ENCODE measurements around the gene HOXD3. TPM values are rescaled to one million over a fixed set of nuclear protein-coding genes. Genes with fewer than 3 reads are reported as not detected.

The HOXD3 gene
- total RNA-seq, 1 donor from 2014 or later = not detected

DNA sequence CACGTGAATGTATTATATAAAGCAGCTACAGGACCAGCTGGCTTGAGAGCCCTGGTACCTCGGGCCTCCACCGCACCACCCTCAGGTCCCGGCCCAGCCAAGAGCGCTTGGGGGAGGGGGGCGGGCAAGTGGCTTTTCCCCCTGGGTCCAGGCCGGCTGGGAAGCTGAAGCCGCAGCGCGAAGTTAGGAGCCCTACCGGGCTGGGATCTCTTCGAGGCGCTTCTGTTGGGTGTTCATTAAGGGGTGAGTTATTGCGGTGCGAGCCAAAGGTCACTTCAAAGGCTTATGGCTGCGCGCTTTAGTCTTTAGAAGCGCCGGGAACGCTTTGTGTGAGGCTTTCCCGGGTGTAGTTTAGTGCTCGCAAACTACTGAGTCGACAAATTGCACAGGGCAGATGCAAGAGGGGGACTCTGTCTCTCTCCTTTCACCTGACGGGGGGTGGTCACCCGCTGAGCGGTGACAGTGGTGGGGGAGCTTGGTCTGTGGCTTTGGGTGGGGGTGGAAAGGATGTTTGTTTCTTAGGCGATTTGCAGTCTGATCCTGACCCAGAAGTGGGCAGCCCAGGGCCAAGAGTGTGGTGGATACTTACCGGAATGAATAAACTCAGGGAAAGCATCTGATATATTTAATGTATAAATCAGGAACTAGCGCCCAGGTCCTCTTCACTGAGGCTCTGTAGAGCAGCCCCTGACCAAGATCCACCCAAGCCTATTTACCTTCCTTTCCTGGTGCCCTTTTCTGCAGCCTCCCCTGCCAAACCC lies 6.0 kb downstream of the HOXD3 start:
- H3K9me3 Mint-ChIP-seq (ENCODE audit: low read depth) = peaks cover 7% of the 10 kb centered on the region
- H3K4me3 Mint-ChIP-seq (ENCODE audit: unreplicated experiment) = no peak overlapping the region
- peaks cover 12% of the 10 kb centered on the region for H3K36me3 Mint-ChIP-seq (ENCODE audit: low read depth)
- no peak overlapping the region for H3K27ac Mint-ChIP-seq (ENCODE audit: unreplicated experiment)
- peaks cover 3% of the 10 kb centered on the region for H3K4me1 Mint-ChIP-seq (ENCODE audit: low read depth)
- H3K27me3 Mint-ChIP-seq (ENCODE audit: low read depth) = peaks cover 86% of the 10 kb centered on the region
- TF ChIP-seq, protein P1, sequence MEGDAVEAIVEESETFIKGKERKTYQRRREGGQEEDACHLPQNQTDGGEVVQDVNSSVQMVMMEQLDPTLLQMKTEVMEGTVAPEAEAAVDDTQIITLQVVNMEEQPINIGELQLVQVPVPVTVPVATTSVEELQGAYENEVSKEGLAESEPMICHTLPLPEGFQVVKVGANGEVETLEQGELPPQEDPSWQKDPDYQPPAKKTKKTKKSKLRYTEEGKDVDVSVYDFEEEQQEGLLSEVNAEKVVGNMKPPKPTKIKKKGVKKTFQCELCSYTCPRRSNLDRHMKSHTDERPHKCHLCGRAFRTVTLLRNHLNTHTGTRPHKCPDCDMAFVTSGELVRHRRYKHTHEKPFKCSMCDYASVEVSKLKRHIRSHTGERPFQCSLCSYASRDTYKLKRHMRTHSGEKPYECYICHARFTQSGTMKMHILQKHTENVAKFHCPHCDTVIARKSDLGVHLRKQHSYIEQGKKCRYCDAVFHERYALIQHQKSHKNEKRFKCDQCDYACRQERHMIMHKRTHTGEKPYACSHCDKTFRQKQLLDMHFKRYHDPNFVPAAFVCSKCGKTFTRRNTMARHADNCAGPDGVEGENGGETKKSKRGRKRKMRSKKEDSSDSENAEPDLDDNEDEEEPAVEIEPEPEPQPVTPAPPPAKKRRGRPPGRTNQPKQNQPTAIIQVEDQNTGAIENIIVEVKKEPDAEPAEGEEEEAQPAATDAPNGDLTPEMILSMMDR (IDR thresholded peaks at IDR 0.05) = no peak
- DNase-seq (ENCODE audit: low spot score) = no peak

DNA sequence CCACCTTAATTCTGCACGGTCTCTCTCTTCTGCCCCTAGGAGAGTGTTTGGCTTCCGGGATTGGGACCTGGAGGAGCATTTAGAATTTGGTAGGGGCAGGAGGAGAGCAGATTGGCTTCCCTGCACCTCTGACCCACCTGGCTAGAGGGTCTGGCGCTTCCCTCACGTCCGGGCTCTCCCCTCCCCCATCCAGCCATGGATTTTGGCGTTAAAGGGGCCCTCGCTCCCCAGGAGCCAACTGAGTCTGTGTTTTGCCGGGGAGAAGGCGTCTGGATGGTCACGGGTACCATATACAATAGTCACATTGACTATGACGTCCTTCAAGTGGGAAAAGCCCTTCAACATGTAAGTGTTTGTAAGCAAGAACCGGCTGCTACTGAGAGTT lies 6.6 kb downstream of the HOXD3 start:
- H3K4me3 Mint-ChIP-seq (ENCODE audit: unreplicated experiment) = no peak overlapping the region
- TF ChIP-seq, protein P1 (IDR thresholded peaks at IDR 0.05) = no peak
- H3K36me3 Mint-ChIP-seq (ENCODE audit: low read depth) = peaks cover 10% of the 10 kb centered on the region

DNA sequence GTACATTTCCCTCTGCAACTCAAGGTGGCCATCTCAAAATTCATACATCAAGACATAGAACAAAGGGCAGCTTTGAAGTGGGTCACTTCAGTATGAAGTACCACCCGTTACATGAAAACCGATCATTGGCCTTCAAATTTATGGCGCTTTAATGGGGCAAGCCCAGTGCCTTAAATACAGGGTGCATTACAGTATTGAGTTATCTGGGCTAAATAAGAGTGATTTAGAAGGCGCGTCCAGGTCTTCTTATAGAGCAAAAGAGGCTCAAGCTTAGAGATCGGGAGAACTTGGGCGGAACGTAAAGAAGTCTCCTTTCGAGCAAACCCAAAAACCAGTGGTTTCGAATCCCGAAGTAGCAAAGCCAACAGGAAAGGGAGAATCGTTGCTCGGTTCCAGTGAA lies 7.1 kb downstream of the HOXD3 start:
- peaks cover 10% of the 10 kb centered on the region for H3K36me3 Mint-ChIP-seq (ENCODE audit: low read depth)
- TF ChIP-seq, protein P1 (IDR thresholded peaks at IDR 0.05) = no peak
- H3K4me3 Mint-ChIP-seq (ENCODE audit: unreplicated experiment) = no peak overlapping the region
- no peaks in the 10 kb centered on the region for H3K4me1 Mint-ChIP-seq (ENCODE audit: low read depth)
- peaks cover 7% of the 10 kb centered on the region for H3K9me3 Mint-ChIP-seq (ENCODE audit: low read depth)
- peaks cover 81% of the 10 kb centered on the region for H3K27me3 Mint-ChIP-seq (ENCODE audit: low read depth)
- no peak for DNase-seq (ENCODE audit: low spot score)
- H3K27ac Mint-ChIP-seq (ENCODE audit: unreplicated experiment) = no peak overlapping the region

More for the DNA sequence above, 6.6 kb downstream of the HOXD3 start:
- peaks cover 7% of the 10 kb centered on the region for H3K9me3 Mint-ChIP-seq (ENCODE audit: low read depth)
- no peak overlapping the region for H3K27ac Mint-ChIP-seq (ENCODE audit: unreplicated experiment)
- H3K27me3 Mint-ChIP-seq (ENCODE audit: low read depth) = peaks cover 81% of the 10 kb centered on the region
- no peak for DNase-seq (ENCODE audit: low spot score)
- H3K4me1 Mint-ChIP-seq (ENCODE audit: low read depth) = no peaks in the 10 kb centered on the region

DNA sequence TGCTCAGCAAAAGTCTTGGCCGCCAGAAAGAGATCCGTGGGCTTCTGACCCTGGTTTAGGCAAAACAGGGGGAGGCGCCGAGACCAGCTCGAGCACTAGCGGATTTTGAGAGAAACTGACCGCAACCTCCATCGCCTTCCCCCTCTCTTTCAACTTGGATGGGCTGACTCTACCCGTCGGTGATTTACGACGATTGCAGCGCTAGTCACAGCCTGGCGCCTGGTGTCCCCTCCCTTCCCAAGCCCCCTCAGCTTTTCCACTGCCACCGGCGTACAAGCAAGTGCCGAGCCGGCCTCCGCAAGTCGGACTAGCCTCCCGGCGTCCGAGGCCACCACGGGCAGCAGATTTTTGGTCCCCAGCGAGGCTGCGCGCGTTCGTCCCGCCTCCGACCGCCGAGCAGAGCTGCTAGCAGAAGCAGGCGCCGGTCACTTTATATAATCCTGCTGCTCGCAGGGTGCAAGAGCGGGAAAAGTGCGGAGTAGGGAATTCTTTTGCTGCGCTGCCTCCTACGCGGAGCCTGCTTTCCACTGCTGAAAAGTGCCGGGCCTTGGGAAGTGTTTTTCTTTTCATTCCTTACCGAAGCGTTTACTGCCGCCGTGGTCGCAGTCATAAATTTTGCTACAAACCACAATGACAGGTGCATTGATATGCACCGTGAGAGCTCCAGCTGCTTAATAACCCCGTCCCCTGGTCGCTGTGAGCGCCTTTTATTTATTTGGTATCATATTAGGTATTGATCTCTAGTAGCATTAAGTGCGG lies 7.7 kb downstream of the HOXD3 start:
- H3K36me3 Mint-ChIP-seq (ENCODE audit: low read depth) = peaks cover 10% of the 10 kb centered on the region
- TF ChIP-seq, protein P1 (IDR thresholded peaks at IDR 0.05) = no peak
- H3K4me3 Mint-ChIP-seq (ENCODE audit: unreplicated experiment) = no peak overlapping the region
- H3K27me3 Mint-ChIP-seq (ENCODE audit: low read depth) = peaks cover 80% of the 10 kb centered on the region
- H3K9me3 Mint-ChIP-seq (ENCODE audit: low read depth) = peaks cover 7% of the 10 kb centered on the region
- H3K27ac Mint-ChIP-seq (ENCODE audit: unreplicated experiment) = no peak overlapping the region
- H3K4me1 Mint-ChIP-seq (ENCODE audit: low read depth) = no peaks in the 10 kb centered on the region
- no peak for DNase-seq (ENCODE audit: low spot score)

DNA sequence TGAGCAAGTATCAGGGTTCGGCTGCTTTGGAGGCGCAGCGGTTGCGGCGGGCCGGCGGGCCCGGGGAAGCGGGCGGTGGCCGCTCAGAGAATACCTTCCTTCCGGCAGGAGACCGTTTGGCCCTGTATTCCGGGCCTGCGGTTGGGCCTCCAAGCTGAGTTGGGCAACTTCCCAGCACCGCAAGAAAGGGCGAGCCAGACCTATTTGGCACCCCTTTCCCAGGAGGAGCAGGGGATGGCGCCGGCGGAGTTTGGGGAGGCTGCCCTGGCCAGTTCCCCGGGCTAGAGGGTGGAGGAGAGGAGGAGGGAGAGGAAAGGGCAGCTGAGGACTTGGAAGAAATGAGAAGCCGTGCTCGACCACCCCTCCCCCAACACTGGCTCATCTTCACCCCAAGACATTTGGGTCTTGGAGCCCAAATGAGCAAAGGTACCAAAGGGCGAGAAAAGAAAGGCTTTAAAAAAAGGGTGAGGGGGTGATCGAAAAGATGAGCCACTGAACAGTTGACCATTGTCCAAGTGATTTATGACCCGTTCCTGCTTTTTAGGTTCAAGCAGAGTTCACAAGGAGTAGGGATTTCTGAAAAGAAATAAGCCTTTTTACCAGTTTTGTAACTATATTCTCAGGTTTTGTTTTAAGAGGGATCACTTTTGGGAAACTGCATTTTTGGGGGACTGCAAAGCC lies 8.4 kb downstream of the HOXD3 start:
- TF ChIP-seq, protein P1 (IDR thresholded peaks at IDR 0.05) = no peak
- Mint-ChIP-seq H3K9me3 (ENCODE audit: low read depth) (peaks cover 7% of the 10 kb centered on the region), H3K4me1 (ENCODE audit: low read depth) (no peaks in the 10 kb centered on the region), H3K27ac (ENCODE audit: unreplicated experiment) (no peak overlapping the region), H3K27me3 (ENCODE audit: low read depth) (peaks cover 80% of the 10 kb centered on the region), H3K36me3 (ENCODE audit: low read depth) (peaks cover 10% of the 10 kb centered on the region), H3K4me3 (ENCODE audit: unreplicated experiment) (no peak overlapping the region)
- DNase-seq (ENCODE audit: low spot score) = no peak
